ENCODE measurements around the gene SRGAP2C.
"Not testable (repeated sequence)": the region's sequence is repeated elsewhere in the genome, so short reads cannot be mapped to it uniquely, and the experiment has no call there.

The SRGAP2C gene

GRCh38 chr1:121186191-121186590 is 1.4 kb downstream of the SRGAP2C start:
- not testable (repeated sequence) for DNase-seq (ENCODE audit: low read depth)

GRCh38 chr1:121187914-121188313 is 3.1 kb downstream of the SRGAP2C start:
- DNase-seq (ENCODE audit: low read depth) = not testable (repeated sequence)

GRCh38 chr1:121192512-121192911 is 7.7 kb downstream of the SRGAP2C start:
- not testable (repeated sequence) for DNase-seq (ENCODE audit: low read depth)

- not testable (repeated sequence) for DNase-seq (ENCODE audit: low read depth)
Measured at GRCh38 chr1:121197095-121197882, 12.5 kb downstream of the SRGAP2C start.

GRCh38 chr1:121199763-121200162 is 15.0 kb downstream of the SRGAP2C start:
- not testable (repeated sequence) for DNase-seq (ENCODE audit: low read depth)

- DNase-seq (ENCODE audit: low read depth) = not testable (repeated sequence)
Measured at GRCh38 chr1:121200232-121200631, 15.5 kb downstream of the SRGAP2C start.

GRCh38 chr1:121200985-121201981 is 16.5 kb downstream of the SRGAP2C start:
- DNase-seq (ENCODE audit: low read depth) = not testable (repeated sequence)

GRCh38 chr1:121202986-121203385 is 18.2 kb downstream of the SRGAP2C start:
- not testable (repeated sequence) for DNase-seq (ENCODE audit: low read depth)

GRCh38 chr1:121205786-121206711 is 21.3 kb downstream of the SRGAP2C start:
- not testable (repeated sequence) for DNase-seq (ENCODE audit: low read depth)

- DNase-seq (ENCODE audit: low read depth) = not testable (repeated sequence)
Measured at GRCh38 chr1:121207328-121207727, 22.6 kb downstream of the SRGAP2C start.

GRCh38 chr1:121208375-121208774 is 23.6 kb downstream of the SRGAP2C start:
- DNase-seq (ENCODE audit: low read depth) = not testable (repeated sequence)

GRCh38 chr1:121210778-121211177 is 26.0 kb downstream of the SRGAP2C start:
- not testable (repeated sequence) for DNase-seq (ENCODE audit: low read depth)

GRCh38 chr1:121213491-121213890 is 28.7 kb downstream of the SRGAP2C start:
- not testable (repeated sequence) for DNase-seq (ENCODE audit: low read depth)

GRCh38 chr1:121214544-121215156 is 29.9 kb downstream of the SRGAP2C start:
- DNase-seq (ENCODE audit: low read depth) = not testable (repeated sequence)

- not testable (repeated sequence) for DNase-seq (ENCODE audit: low read depth)
Measured at GRCh38 chr1:121215699-121216417, 31.1 kb downstream of the SRGAP2C start.

GRCh38 chr1:121216676-121217075 is 31.9 kb downstream of the SRGAP2C start:
- not testable (repeated sequence) for DNase-seq (ENCODE audit: low read depth)

- not testable (repeated sequence) for DNase-seq (ENCODE audit: low read depth)
Measured at GRCh38 chr1:121221770-121222169, 37.0 kb downstream of the SRGAP2C start.

- DNase-seq (ENCODE audit: low read depth) = not testable (repeated sequence)
Measured at GRCh38 chr1:121224714-121225113, 39.9 kb downstream of the SRGAP2C start.

GRCh38 chr1:121226295-121226904 is 41.6 kb downstream of the SRGAP2C start:
- not testable (repeated sequence) for DNase-seq (ENCODE audit: low read depth)

GRCh38 chr1:121226925-121227324 is 42.1 kb downstream of the SRGAP2C start:
- DNase-seq (ENCODE audit: low read depth) = not testable (repeated sequence)
